Common myeloid progenitor, CD34-positive (primary cell): ENCODE results near the gene PCARE.

Source experiments
- CTCF ChIA-PET: fragments of 350-600 bp; sonication (Branson Sonifier 250); formaldehyde crosslinking; loops from one replicate; lab custom pipeline; 2021; ENCODE audit warnings: antibody characterized with exemption; lab: Charles Lee
- POLR2A ChIA-PET: fragments of 350-600 bp; sonication (Branson Sonifier 250); formaldehyde crosslinking; loops from one replicate; lab custom pipeline; 2021; ENCODE audit warnings: antibody characterized with exemption; lab: Charles Lee
- DNase-seq, 3 donors: peaks; one replicate each; pipeline versions ENCODE4 v3.0.0 to v3.0.0-alpha.2; 2013
- H3K27ac ChIP-seq, 2 experiments: 1 replicate in 1 of 2; 2 replicates in 1 of 2; pipeline ENCODE4 v1.7.0; 2013; ENCODE audit warnings: inconsistent platforms in 2 of 2, low read length in 2 of 2, mild to moderate bottlenecking in 2 of 2, low read depth in 1 of 2, moderate library complexity in 1 of 2; ENCODE audit not compliant: severe bottlenecking in 2 of 2, insufficient read depth in 1 of 2, poor library complexity in 1 of 2
- H3K27me3 ChIP-seq, 5 experiments: replicated peaks in 2 of 5; 1 replicate in 3 of 5; 2 replicates in 2 of 5; pipeline versions ENCODE4 v1.6.1 to v1.7.0; 2013; ENCODE audit warnings: low read length in 4 of 5, mild to moderate bottlenecking in 2 of 5, moderate library complexity in 2 of 5, inconsistent platforms in 1 of 5; ENCODE audit not compliant: insufficient read depth in 5 of 5, control insufficient read depth in 4 of 5
- H3K36me3 ChIP-seq, 4 experiments: 1 replicate in 2 of 4; 2 replicates in 2 of 4; pipeline versions ENCODE4 v1.6.1 to v1.7.0; 2013; ENCODE audit warnings: low read length in 3 of 4, control low read depth in 1 of 4, mild to moderate bottlenecking in 1 of 4; ENCODE audit not compliant: control insufficient read depth in 4 of 4, insufficient read depth in 4 of 4
- H3K4me1 ChIP-seq, 4 experiments: 1 replicate in 3 of 4; 2 replicates in 1 of 4; pipeline versions ENCODE4 v1.6.1 to v1.7.1; 2013; ENCODE audit warnings: low read length in 3 of 4, mild to moderate bottlenecking in 3 of 4, control low read depth in 1 of 4, inconsistent platforms in 1 of 4, moderate library complexity in 1 of 4; ENCODE audit not compliant: control insufficient read depth in 4 of 4, insufficient read depth in 4 of 4; ENCODE audit errors: control extremely low read depth in 1 of 4
- H3K4me3 ChIP-seq, 7 experiments: 1 replicate in 4 of 7; 2 replicates in 3 of 7; pipeline versions ENCODE4 v1.5.1 to v1.7.0; 2013; ENCODE audit warnings: mild to moderate bottlenecking in 7 of 7, low read length in 6 of 7, moderate library complexity in 6 of 7, inconsistent platforms in 2 of 7, low read depth in 2 of 7, control low read depth in 1 of 7; ENCODE audit not compliant: insufficient read depth in 4 of 7, control insufficient read depth in 1 of 7; ENCODE audit errors: extremely low read depth in 1 of 7
- H3K9me3 ChIP-seq, 5 experiments: 1 replicate in 4 of 5; 2 replicates in 1 of 5; pipeline versions ENCODE4 v1.6.1 to v1.7.1; 2013; ENCODE audit warnings: low read length in 4 of 5, mild to moderate bottlenecking in 2 of 5, inconsistent platforms in 1 of 5, low read depth in 1 of 5, moderate library complexity in 1 of 5; ENCODE audit not compliant: control insufficient read depth in 4 of 5, insufficient read depth in 2 of 5; ENCODE audit errors: control extremely low read depth in 1 of 5
- WGBS: methylation state at CpG from one replicate; pipeline ENCODE4 v1.1.5; 2013; ENCODE audit not compliant: insufficient coverage; 5-methylcytosine and 5-hydroxymethylcytosine counted together

Gene PCARE

GRCh38 chr2:29070526-29070925, 3.8 kb downstream of the PCARE start:
- Histone ChIP-seq H3K9me3 (no peaks in the 10 kb centered on the region), H3K27ac (no peak overlapping the region), H3K27me3 (no peaks in the 10 kb centered on the region), H3K36me3 (no peaks in the 10 kb centered on the region), H3K4me1 (no peaks in the 10 kb centered on the region), H3K4me3 (no peak overlapping the region)
- 93% methylated on average over 8 of the region's 12 CpGs for WGBS
- ChIA-PET POLR2A (no interaction called here), CTCF (no interaction called here)
- no peak for DNase-seq

- CTCF ChIA-PET: interaction anchor here (1.6 kb wide), 1 partner anchor 134 kb away, joined by 3 read pairs; no protein-coding TSS in a partner anchor
Measured at GRCh38 chr2:29068513-29068912, 5.8 kb downstream of the PCARE start.

GRCh38 chr2:29066997-29067605, 7.2 kb downstream of the PCARE start:
- no peaks in the 10 kb centered on the region for H3K36me3 ChIP-seq
- ChIA-PET POLR2A (no interaction called here), CTCF (interaction anchor here (1.6 kb wide), 1 partner anchor 135 kb away, joined by 3 read pairs; no protein-coding TSS in a partner anchor)
- no peak overlapping the region for H3K4me3 ChIP-seq
- H3K27me3 ChIP-seq: no peaks in the 10 kb centered on the region
- H3K4me1 ChIP-seq: no peaks in the 10 kb centered on the region
- DNase-seq: no peak
- H3K9me3 ChIP-seq: no peaks in the 10 kb centered on the region
- 89% methylated on average over 6 of the region's 7 CpGs for WGBS
- no peak overlapping the region for H3K27ac ChIP-seq

More at GRCh38 chr2:29068513-29068912, 5.8 kb downstream of the PCARE start:
- no peaks in the 10 kb centered on the region for H3K36me3 ChIP-seq
- DNase-seq: no peak
- no peak overlapping the region for H3K27ac ChIP-seq
- no peaks in the 10 kb centered on the region for H3K27me3 ChIP-seq
- no peaks in the 10 kb centered on the region for H3K4me1 ChIP-seq
- 95% methylated on average over 7 of the region's 7 CpGs for WGBS
- POLR2A ChIA-PET: no interaction called here
- H3K9me3 ChIP-seq: no peaks in the 10 kb centered on the region
- H3K4me3 ChIP-seq: no peak overlapping the region

GRCh38 chr2:29066271-29066860, 8.0 kb downstream of the PCARE start:
- POLR2A ChIA-PET: no interaction called here
- Histone ChIP-seq H3K27ac (no peak overlapping the region), H3K9me3 (no peaks in the 10 kb centered on the region), H3K4me1 (no peaks in the 10 kb centered on the region), H3K4me3 (no peak overlapping the region), H3K27me3 (no peaks in the 10 kb centered on the region), H3K36me3 (no peaks in the 10 kb centered on the region)
- WGBS: 96% methylated on average over 8 of the region's 8 CpGs
- no peak for DNase-seq
- CTCF ChIA-PET: no interaction called here

GRCh38 chr2:29065068-29065811, 9.1 kb downstream of the PCARE start:
- H3K9me3 ChIP-seq: no peaks in the 10 kb centered on the region
- H3K4me1 ChIP-seq: no peaks in the 10 kb centered on the region
- H3K36me3 ChIP-seq: no peaks in the 10 kb centered on the region
- H3K27me3 ChIP-seq: no peaks in the 10 kb centered on the region
- ChIA-PET CTCF (no interaction called here), POLR2A (no interaction called here)
- no peak overlapping the region for H3K4me3 ChIP-seq
- 88% methylated on average over 10 of the region's 10 CpGs for WGBS
- no peak overlapping the region for H3K27ac ChIP-seq
- DNase-seq: no peak

- Histone ChIP-seq H3K4me3 (no peak overlapping the region), H3K27ac (no peak overlapping the region), H3K36me3 (no peaks in the 10 kb centered on the region), H3K27me3 (no peaks in the 10 kb centered on the region), H3K4me1 (no peaks in the 10 kb centered on the region), H3K9me3 (no peaks in the 10 kb centered on the region)
- DNase-seq: no peak
- WGBS: 83% methylated on average over 11 of the region's 11 CpGs
- CTCF ChIA-PET: no interaction called here
- POLR2A ChIA-PET: no interaction called here
Measured at GRCh38 chr2:29064746-29065067, 9.6 kb downstream of the PCARE start.

GRCh38 chr2:29064346-29064715, 10.0 kb downstream of the PCARE start:
- Histone ChIP-seq H3K4me3 (no peak overlapping the region), H3K9me3 (no peaks in the 10 kb centered on the region), H3K36me3 (no peaks in the 10 kb centered on the region), H3K4me1 (no peaks in the 10 kb centered on the region), H3K27ac (no peak overlapping the region), H3K27me3 (no peaks in the 10 kb centered on the region)
- no peak for DNase-seq
- CTCF ChIA-PET: no interaction called here
- 96% methylated on average over 4 of the region's 4 CpGs for WGBS
- POLR2A ChIA-PET: no interaction called here
